GM18951 (cell line): Measurements from ENCODE around the gene TMEM267.
"Not testable (repeated sequence)": the region's sequence is repeated elsewhere in the genome, so short reads cannot be mapped to it uniquely, and the experiment has no call there.

ENCODE experiments used
- POLR2A ChIP-seq: IDR thresholded peaks from 4 replicates; pipeline ENCODE4 v1.6.1; 2011; ENCODE audit warnings: mild to moderate bottlenecking; ENCODE audit not compliant: insufficient read length, insufficient read depth; ENCODE audit errors: extremely low read depth
- in situ Hi-C: fragments of 300-500 bp; cut with MboI; formaldehyde crosslinking; loops from one replicate; pipeline ENCODE4 v1.12.0; 2022; ENCODE audit warnings: low sequenced_read_pairs, mixed read lengths, inconsistent platforms; ENCODE audit not compliant: unreplicated experiment

Gene TMEM267

GRCh38 chr5:43410414-43410813 lies 73.3 kb downstream of the TMEM267 start:
- in situ Hi-C loops = no loop called here

DNA sequence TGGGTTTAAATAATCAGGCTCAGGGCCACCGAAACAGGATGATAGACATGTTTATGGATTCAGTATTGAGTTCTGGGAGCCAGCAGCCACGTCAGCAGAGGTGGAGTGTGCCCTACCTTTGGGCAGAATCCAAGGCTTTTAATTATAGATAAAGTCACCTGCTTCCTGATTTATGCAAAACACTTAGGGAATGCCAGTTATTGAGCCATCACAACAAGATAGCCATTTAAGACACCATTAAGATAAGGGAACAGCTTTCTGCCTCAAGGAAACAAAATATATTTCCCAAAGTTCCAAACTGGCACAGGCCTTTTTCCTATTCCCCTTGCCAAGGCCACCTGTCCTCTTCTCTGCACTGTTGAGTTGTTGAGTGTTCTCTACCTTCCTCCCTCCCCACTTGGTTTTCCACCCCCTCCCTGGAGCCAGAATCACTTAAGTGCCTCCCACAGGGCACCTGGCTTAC lies 73.8 kb downstream of the TMEM267 start:
- TF ChIP-seq POLR2A = no peak
- in situ Hi-C loops = no loop called here

More at GRCh38 chr5:43410414-43410813, 73.3 kb downstream of the TMEM267 start:
- TF ChIP-seq POLR2A = no peak

DNA sequence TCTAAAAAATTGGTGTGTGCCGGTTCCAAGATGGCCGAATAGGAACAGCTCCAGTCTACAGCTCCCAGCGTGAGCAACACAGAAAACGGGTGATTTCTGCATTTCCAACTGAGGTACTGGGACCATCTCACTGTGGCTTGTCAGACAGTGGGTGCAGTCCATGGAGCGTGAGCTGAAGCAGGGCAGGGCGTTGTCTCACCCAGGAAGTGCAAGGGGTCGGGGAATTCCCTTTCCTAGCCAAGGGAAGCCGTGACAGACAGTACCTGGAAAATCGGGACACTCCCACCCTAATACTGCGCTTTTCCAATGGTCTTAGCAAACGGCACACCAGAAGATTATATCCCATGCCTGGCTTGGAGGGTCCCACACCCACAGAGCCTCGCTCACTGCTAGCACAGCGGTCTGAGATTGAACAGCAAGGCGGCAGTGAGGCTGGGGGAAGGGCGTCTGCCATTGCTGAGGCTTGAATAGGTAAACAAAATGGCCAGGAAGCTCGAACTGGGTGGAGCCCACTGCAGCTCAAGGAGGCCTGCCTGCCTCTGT lies 81.1 kb downstream of the TMEM267 start:
- in situ Hi-C loops = not testable (repeated sequence)

- TF ChIP-seq POLR2A = no peak
- in situ Hi-C loops = no loop called here
These were observed 81.8 kb downstream of the TMEM267 start for GRCh38 chr5:43401827-43402226.

DNA sequence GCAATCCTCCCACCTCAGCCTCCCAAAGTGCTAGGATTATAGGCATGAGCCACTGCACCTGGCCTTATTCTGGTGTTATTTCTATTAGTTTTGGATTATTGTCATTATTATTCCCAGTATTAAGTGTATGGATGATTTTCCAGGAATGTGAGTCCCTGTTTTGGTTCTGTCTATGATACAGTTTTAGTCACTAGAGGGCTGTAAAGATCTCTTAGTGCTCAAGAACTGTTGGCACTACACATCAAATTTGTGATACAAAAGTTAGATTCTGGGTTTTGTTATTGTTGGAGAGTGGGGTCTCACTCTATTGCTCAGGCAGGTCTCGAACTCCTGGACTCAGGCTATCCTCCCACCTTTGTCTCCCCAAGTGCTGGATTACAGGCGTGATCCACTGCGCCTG lies 83.6 kb downstream of the TMEM267 start:
- in situ Hi-C loops = no loop called here
- TF ChIP-seq POLR2A = no peak

- TF ChIP-seq POLR2A = peak; percentile 62
- in situ Hi-C loops = loop anchor here (10.0 kb wide), 1 partner anchor 292 kb away; no protein-coding TSS in a partner anchor
These were observed 86.8 kb downstream of the TMEM267 start for GRCh38 chr5:43396762-43397304.
